T follicular helper cell (primary cell): ENCODE measurements around the gene TCF23.
"Not testable (repeated sequence)": the region's sequence is repeated elsewhere in the genome, so short reads cannot be mapped to it uniquely, and the experiment has no call there.

ENCODE experiments used
- DNase-seq: peaks from one replicate; pipeline ENCODE4 v3.0.0-alpha.2; 2020; ENCODE audit warnings: low read depth

Gene TCF23

DNA sequence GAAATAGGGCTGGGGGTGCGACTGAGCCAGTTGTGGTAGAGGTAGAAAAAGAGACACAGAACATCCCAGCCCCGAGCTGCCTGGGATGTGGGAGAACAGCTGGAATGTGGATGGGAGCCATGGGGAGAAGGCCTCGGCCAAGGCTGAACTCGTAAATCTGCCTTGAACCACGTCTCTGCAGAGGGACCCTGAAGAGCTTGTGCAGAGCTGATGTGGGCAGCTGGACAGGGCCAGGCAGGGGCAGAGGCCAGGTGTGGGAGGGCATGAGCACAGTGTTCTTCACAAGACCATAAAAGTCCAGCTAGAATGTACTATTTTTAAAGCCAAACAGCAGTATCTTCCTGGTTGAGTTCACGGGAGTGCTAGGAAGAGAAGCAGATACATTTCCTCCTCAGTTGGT lies 5.7 kb downstream of the TCF23 start:
- DNase-seq, result no peak

GRCh38 chr2:27155069-27155520 lies 6.3 kb downstream of the TCF23 start:
- DNase-seq, result no peak

GRCh38 chr2:27158468-27158867 lies 9.7 kb downstream of the TCF23 start:
- no peak for DNase-seq

- no peak for DNase-seq
These were observed 10.5 kb downstream of the TCF23 start for GRCh38 chr2:27159271-27159670.

DNA sequence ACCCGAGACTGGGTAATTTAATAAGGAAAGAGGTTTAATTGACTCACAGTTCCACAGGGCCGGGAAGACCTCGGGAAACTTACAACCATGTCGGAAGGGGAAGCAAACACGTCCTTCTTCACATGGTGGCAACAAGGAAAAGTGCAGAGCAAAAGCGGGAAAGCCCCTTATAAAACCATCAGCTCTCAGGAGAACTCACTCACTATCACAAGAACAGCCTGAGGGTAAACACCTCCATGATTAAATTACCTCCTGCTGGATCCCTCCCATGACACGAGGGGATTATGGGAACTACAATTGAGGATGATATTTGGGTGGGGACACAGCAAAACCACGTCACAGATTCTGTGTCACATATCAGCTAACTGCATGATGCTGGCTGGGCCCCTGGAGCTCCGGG lies 11.4 kb downstream of the TCF23 start:
- DNase-seq, result no peak

DNA sequence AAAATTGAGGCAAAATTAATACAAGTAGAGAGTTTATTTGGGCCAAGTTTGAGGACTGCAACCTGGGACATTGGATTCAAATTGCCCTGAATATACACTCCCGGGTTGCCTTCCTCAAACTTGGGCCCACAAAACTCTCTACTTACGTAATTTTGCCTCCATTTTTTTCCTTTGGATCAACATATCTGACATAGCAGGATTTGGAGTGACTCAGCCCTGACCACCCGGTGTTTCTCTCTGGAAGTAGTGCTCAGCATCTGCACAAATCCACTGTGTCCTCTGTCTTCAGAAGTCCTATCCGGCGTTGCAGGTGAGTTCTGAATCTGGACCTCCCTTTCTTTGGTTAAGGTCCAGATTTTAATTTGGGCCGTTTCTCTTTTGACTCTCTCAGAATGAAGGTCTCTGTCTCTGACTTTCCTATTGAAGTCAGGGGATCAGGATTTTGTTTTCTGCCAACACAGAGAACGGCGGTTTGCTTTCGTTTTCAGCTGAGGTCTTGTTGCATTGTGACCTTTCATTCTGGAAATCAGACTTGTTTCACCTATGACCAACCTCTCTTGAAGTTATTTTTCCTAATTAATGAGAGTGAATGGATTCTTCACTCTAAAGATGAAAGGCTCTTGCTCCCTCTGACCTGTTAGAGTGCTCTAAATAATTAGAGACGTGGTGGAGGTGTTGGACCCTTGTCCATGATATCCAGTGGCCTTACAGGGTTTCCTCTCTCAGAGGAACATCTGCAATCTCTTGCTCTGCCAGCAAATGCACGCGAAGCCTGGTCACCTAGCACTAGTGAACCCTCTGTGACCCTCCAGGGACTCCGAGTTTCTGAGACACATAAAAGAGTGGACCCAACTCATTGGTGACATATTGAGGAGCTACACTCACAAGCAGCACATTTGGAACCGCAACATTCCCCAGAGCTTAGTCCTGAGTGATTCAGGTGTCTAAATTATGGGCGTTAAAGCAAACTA lies 13.6 kb downstream of the TCF23 start:
- DNase-seq, result no peak

GRCh38 chr2:27164960-27165763 lies 16.4 kb downstream of the TCF23 start:
- no peak for DNase-seq

DNA sequence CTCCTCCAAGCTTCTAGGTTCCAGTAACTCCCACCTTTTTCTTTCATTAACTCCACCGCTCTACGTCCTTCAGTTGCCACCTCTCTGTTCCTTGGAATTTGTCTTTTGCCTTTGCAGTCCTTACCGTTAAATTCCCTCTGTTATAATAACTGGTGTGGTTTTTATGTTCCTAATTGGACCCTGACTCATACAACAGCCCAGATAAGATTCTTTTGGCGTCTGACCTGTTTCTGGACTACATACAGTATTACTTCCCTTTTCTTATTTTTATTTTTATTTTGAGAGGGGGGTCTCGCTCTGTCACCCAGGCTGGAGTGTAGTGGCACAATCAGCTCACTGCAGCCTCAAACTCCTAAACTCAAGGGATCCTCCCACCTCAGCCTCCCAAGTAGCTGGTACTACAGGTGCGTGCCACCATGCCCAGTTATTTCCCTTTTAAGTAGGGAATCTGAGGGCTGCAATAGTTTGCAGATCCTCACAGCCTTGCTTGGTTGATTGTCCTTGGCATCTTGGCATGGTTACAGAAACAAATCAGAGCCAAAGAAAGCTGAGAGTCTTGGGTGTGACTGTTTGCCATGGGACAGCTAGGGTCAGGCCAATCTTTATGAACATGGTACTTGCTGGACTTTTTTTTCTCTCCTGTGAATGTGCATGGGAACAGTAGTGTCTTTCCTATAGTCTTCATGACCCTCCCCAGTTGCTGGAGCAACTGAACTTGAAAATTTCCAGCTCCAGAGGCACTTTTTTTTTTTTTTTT lies 22.0 kb downstream of the TCF23 start:
- no peak for DNase-seq

GRCh38 chr2:27171351-27171848 lies 22.6 kb downstream of the TCF23 start:
- DNase-seq, result no peak

DNA sequence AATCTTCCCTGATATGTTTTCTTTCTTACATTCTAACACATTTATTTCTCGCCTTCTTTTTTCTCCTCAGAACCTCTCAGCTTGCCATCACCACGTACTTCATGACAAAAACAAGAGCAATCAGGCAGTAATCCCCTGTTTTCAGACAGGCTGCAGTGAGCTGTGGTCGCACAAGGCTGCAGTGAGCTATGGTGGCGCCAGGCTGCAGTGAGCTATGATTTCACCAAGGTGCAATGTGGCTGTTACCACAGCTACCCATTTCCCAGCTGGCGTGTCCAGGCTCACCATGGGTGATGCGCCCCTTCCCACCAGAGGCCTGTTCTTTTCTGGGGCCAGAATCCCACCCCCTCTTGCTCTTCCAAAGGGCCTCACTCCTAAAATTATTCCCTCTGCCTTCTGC lies 25.8 kb downstream of the TCF23 start:
- no peak for DNase-seq

DNA sequence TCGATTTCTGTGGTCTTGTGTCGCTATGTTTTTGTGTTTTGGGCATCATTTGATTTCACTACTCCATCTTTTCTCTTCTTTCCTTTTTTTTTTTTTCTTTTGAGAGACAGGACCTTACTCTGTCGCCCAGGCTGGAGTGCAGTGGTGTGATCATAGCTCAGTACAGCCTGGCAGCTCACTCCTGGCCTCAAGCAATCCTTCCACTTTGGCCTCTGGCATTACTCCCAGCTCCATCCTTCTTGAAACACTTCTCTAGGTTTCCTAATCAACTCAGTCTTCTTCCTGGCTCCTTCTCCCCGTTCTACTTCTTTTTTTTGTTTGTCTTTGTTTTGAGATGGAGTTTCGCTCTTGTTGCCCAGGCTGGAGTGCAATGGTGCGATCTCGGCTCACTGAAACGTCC lies 26.5 kb downstream of the TCF23 start:
- DNase-seq, result no peak

DNA sequence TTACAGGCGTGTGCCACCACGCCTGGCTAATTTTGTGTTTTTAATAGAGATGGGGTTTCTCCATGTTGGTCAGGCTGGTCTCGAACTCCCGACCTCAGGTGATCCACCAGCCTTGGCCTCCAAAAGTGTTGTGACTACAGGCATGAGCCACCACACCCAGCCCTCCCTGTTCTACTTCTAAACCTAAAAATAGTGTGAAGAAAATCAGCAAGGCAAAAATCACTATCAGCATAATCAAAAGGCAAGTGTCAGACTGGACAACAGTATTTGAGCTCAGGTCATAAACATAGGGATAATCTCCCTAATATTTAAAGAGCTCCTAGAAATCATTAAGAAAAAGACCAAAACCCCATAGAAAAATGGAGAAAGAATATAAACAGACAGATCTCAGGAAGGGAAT lies 27.0 kb downstream of the TCF23 start:
- DNase-seq, result not testable (repeated sequence)

DNA sequence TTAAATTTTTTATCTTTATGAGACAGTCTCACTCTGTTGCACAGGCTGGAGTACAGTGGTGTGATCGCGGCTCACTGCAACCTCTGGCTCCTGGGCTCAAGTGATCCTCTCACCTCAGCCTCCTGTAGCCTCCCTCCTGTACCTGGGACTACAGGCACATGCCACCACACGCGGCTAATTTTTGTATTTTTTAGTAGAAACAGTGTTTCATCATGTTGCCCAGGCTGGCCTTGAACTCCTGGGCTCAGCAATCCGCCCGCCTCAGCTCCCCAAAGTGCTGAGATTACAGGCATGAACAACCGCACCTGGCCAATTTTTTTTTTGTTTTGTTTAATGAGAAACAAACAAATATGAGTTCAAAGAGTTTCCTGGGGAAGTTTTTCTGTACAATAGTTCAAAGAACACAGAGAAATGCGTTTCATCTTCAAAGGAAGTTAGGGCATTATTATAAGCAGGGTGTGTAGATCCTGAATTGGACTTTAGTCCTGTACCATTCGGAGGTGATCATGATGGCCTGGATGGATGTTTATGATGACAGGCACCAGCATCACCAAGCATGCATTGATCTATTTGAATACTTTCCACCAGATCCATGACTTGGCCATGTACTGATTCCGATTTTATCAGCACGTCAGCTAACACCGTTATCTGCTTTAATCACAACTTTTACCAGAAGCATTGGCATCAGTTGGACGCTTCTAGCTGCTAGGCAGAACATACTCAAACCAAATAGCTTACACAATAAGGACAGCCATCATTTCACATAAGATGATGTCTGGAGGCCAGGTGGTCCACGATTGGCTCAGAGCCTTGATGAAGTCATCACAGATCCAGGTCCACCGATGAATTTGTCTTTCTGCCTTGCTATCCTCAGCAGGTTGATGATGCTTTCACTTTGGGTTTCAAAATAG lies 28.9 kb downstream of the TCF23 start:
- no peak for DNase-seq

- DNase-seq, result no peak
These were observed 29.7 kb downstream of the TCF23 start for GRCh38 chr2:27178469-27178868.

DNA sequence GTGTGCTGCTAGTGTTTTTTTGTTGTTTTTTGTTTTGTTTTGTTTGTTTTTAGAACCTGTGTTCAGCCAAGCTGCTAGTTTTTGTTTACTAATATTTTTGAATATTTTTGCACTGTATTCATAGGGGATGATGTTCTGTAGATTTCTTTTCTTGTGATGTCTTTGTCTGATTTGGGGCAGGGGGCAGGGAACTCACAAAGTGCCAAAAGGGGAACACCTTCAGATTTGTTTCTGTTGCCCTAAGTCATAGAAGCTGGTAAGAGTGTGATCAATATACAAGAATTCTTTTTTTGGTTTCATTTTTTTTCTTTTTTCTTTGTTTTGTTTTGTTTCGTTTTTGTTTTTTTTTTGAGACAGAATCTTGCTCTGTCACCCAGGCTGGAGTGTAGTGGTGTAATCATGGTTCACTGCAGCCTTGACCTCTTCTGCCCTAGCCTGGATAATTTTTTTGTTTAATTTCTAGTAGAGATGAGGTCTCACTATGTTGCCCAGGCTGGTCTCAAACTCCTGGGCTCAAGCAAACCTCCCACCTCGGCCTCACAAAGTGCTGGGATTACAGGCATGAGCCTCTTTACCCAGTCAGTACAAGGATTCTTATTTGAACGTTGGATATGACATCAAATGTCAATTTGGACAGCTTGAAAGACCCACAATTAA lies 30.7 kb downstream of the TCF23 start:
- DNase-seq, result no peak

- no peak for DNase-seq
These were observed 33.5 kb downstream of the TCF23 start for GRCh38 chr2:27182346-27182745.

DNA sequence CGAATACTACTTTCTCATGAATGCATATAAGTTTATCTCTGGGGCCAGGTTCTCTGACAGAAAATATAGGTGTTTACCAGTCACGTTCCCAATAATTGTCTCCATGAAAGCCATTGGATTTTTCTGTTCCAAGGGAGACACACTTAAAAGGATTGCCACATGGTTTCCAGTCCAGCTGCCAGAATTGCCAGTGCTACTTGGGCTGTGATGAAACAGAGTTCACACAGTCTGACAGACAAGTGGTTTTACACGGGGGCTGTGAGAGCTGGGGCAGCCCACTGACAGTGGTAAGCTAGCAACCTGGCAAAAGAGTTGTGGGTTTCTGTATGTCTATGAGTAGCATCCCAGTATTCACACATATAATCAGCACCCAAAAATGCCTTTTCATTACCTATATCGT lies 35.3 kb downstream of the TCF23 start:
- no peak for DNase-seq

GRCh38 chr2:27185331-27186026 lies 36.7 kb downstream of the TCF23 start:
- DNase-seq, result no peak

GRCh38 chr2:27186613-27187345 lies 38.0 kb downstream of the TCF23 start:
- DNase-seq, result no peak
